Measurements from ENCODE around the gene CYP8B1. TPM values are rescaled to one million over a fixed set of nuclear protein-coding genes. Genes with fewer than 3 reads are reported as not detected.

Gene CYP8B1
- total and polyA plus RNA-seq, 2 donors (not counting 1 experiment from before 2014, with no cell fraction given) = not detected

DNA sequence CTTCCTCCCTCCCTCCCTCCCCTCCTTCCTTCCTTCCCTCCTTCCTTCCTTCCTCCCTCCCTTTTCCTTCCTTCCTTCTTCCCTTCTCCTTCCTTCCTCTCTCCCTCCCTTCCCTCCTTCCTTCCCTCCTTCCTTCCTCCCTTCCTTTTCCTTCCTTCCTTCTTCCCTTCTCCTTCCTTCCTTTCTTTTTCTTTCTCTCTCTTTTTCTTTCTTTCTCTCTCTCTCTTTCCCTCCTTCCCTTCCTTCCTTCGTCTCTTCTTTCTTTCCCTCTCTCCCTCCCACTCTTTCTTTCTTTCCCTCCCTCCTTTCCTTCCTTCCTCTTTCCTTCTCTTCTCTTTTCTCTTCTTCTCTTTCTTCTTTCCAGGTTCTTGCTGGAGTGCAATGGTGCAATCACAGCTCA is 28.4 kb upstream of the CYP8B1 start:
- Histone ChIP-seq H3K79me2 (ENCODE audit: control insufficient read depth, insufficient read depth, low read length) (no peaks in the 10 kb centered on the region), H3K36me3 (ENCODE audit: control insufficient read depth, insufficient read depth, low read length) (no peaks in the 10 kb centered on the region), H2AFZ (ENCODE audit: low read length) (no peak overlapping the region), H3K4me2 (ENCODE audit: extremely low read depth, insufficient read depth, low read length) (no peak overlapping the region), H3K9me3 (ENCODE audit: control insufficient read depth, insufficient read depth, low read depth, low read length) (no peaks in the 10 kb centered on the region), H3K27me3 (ENCODE audit: control insufficient read depth, insufficient read depth, low read length) (peaks cover 17% of the 10 kb centered on the region), H3K27ac (ENCODE audit: insufficient read depth, low read length) (no peak overlapping the region), H4K20me1 (ENCODE audit: control insufficient read depth, extremely low read depth, insufficient read depth, low read length) (no peaks in the 10 kb centered on the region), H3K4me3 (replicated peaks in 1 of 4; ENCODE audit: control extremely low read depth in 1 of 4, insufficient read depth in 1 of 4, low read depth in 3 of 4, low read length in 4 of 4) (no peak overlapping the region), H3K4me1 (ENCODE audit: control insufficient read depth, extremely low read depth, insufficient read depth, low read length) (no peaks in the 10 kb centered on the region), H3K9ac (ENCODE audit: insufficient read depth, low read length) (no peak overlapping the region)
- TF ChIP-seq, protein P1, sequence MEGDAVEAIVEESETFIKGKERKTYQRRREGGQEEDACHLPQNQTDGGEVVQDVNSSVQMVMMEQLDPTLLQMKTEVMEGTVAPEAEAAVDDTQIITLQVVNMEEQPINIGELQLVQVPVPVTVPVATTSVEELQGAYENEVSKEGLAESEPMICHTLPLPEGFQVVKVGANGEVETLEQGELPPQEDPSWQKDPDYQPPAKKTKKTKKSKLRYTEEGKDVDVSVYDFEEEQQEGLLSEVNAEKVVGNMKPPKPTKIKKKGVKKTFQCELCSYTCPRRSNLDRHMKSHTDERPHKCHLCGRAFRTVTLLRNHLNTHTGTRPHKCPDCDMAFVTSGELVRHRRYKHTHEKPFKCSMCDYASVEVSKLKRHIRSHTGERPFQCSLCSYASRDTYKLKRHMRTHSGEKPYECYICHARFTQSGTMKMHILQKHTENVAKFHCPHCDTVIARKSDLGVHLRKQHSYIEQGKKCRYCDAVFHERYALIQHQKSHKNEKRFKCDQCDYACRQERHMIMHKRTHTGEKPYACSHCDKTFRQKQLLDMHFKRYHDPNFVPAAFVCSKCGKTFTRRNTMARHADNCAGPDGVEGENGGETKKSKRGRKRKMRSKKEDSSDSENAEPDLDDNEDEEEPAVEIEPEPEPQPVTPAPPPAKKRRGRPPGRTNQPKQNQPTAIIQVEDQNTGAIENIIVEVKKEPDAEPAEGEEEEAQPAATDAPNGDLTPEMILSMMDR (conservative IDR thresholded peaks at IDR 0.05 in 1 of 2, IDR thresholded peaks at IDR 0.05 in 1 of 2; ENCODE audit: low read depth in 1 of 2, low read length in 2 of 2) = no peak
- TF ChIP-seq EZH2 (IDR thresholded peaks at IDR 0.05; ENCODE audit: low read length, missing control alignments) = no peak
- no peak for DNase-seq (ENCODE audit: low read depth in 2 of 2)

DNA sequence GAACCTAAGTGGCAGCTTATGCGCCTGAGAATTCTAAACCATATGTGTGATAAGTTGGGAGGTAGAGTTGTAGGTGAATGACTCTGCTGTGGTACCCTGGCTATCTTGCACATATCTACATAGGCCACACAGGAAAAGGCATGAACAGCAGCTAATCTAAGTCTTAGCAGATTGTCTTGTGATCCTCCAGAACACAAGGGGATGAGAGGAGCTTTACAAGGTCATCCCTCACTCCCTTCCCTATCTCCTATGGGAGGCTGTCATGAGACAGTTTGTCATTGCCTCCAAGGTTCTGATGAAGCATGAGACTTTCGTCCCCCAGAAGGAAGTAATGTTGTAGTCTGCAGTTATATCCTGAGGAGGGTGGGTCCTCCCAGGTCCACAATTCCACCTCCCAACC is 26.6 kb upstream of the CYP8B1 start:
- DNase-seq (ENCODE audit: low read depth in 2 of 2) = no peak
- no peaks in the 10 kb centered on the region for H3K4me1 ChIP-seq (ENCODE audit: control insufficient read depth, extremely low read depth, insufficient read depth, low read length)
- H2AFZ ChIP-seq (ENCODE audit: low read length) = no peak overlapping the region
- no peaks in the 10 kb centered on the region for H3K36me3 ChIP-seq (ENCODE audit: control insufficient read depth, insufficient read depth, low read length)
- H4K20me1 ChIP-seq (ENCODE audit: control insufficient read depth, extremely low read depth, insufficient read depth, low read length) = no peaks in the 10 kb centered on the region
- no peak for TF ChIP-seq EZH2 (IDR thresholded peaks at IDR 0.05; ENCODE audit: low read length, missing control alignments)
- TF ChIP-seq, protein P1 (conservative IDR thresholded peaks at IDR 0.05 in 1 of 2, IDR thresholded peaks at IDR 0.05 in 1 of 2; ENCODE audit: low read depth in 1 of 2, low read length in 2 of 2) = no peak
- H3K79me2 ChIP-seq (ENCODE audit: control insufficient read depth, insufficient read depth, low read length) = no peaks in the 10 kb centered on the region
- peaks cover 17% of the 10 kb centered on the region for H3K27me3 ChIP-seq (ENCODE audit: control insufficient read depth, insufficient read depth, low read length)
- no peak overlapping the region for H3K4me2 ChIP-seq (ENCODE audit: extremely low read depth, insufficient read depth, low read length)
- H3K4me3 ChIP-seq (replicated peaks in 1 of 4; ENCODE audit: control extremely low read depth in 1 of 4, insufficient read depth in 1 of 4, low read depth in 3 of 4, low read length in 4 of 4) = no peak overlapping the region
- H3K27ac ChIP-seq (ENCODE audit: insufficient read depth, low read length) = no peak overlapping the region
- no peak overlapping the region for H3K9ac ChIP-seq (ENCODE audit: insufficient read depth, low read length)
- H3K9me3 ChIP-seq (ENCODE audit: control insufficient read depth, insufficient read depth, low read depth, low read length) = no peaks in the 10 kb centered on the region

DNA sequence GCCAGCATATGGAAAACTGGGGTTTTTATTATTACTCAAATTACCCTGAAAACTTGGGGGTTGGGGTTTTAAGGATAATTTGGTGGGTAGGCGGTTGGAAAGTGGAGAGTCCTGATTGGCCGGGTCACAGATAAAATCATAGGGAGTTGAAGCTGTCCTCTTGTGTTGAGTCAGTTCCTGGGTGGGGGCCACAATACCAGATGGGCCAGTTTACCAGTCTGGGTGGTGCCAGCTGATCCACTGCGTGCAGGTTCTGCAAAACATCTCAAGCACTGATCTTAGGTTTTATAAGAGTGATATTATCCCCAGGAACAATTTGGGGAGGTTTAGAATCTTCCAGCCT is 25.4 kb upstream of the CYP8B1 start:
- Histone ChIP-seq H3K4me2 (ENCODE audit: extremely low read depth, insufficient read depth, low read length) (no peak overlapping the region), H3K4me1 (ENCODE audit: control insufficient read depth, extremely low read depth, insufficient read depth, low read length) (no peaks in the 10 kb centered on the region), H2AFZ (ENCODE audit: low read length) (no peak overlapping the region), H4K20me1 (ENCODE audit: control insufficient read depth, extremely low read depth, insufficient read depth, low read length) (no peaks in the 10 kb centered on the region), H3K27me3 (ENCODE audit: control insufficient read depth, insufficient read depth, low read length) (peaks cover 5% of the 10 kb centered on the region), H3K36me3 (ENCODE audit: control insufficient read depth, insufficient read depth, low read length) (no peaks in the 10 kb centered on the region), H3K4me3 (replicated peaks in 1 of 4; ENCODE audit: control extremely low read depth in 1 of 4, insufficient read depth in 1 of 4, low read depth in 3 of 4, low read length in 4 of 4) (no peak overlapping the region), H3K27ac (ENCODE audit: insufficient read depth, low read length) (no peak overlapping the region), H3K9ac (ENCODE audit: insufficient read depth, low read length) (no peak overlapping the region), H3K9me3 (ENCODE audit: control insufficient read depth, insufficient read depth, low read depth, low read length) (no peaks in the 10 kb centered on the region), H3K79me2 (ENCODE audit: control insufficient read depth, insufficient read depth, low read length) (no peaks in the 10 kb centered on the region)
- no peak for TF ChIP-seq EZH2 (IDR thresholded peaks at IDR 0.05; ENCODE audit: low read length, missing control alignments)
- TF ChIP-seq, protein P1 (conservative IDR thresholded peaks at IDR 0.05 in 1 of 2, IDR thresholded peaks at IDR 0.05 in 1 of 2; ENCODE audit: low read depth in 1 of 2, low read length in 2 of 2) = no peak
- no peak for DNase-seq (ENCODE audit: low read depth in 2 of 2)

All from fibroblast of lung (primary cell).